Neural cell (in vitro differentiated cells): ENCODE measurements around the gene SERAC1. TPM values are rescaled to one million over a fixed set of nuclear protein-coding genes. Genes with fewer than 3 reads are reported as not detected.

Source experiments
- H2AFZ ChIP-seq: fragments of 200-600, 300-800 bp; sonication (generic), shearing (Covaris generic); 2 replicates; pipeline ENCODE4 v1.6.0; 2014; ENCODE audit warnings: low read depth, mild to moderate bottlenecking, antibody characterized with exemption, low read length, moderate library complexity
- H3F3A ChIP-seq: fragments of 200-600 bp; shearing (Covaris generic); 2 replicates; pipeline ENCODE4 v1.6.1; 2016; ENCODE audit warnings: mild to moderate bottlenecking, moderate library complexity, mixed read lengths, antibody characterized with exemption, low read length; ENCODE audit not compliant: insufficient read depth, poor library complexity, severe bottlenecking
- H3K27ac ChIP-seq: fragments of 200-600, 300-800 bp; sonication (generic), shearing (Covaris generic); 2 replicates; pipeline ENCODE4 v1.5.1; 2014; ENCODE audit warnings: mild to moderate bottlenecking, low read length, moderate library complexity
- H3K27me3 ChIP-seq: fragments of 300-800, 200-600 bp; sonication (generic), shearing (Covaris generic); 2 replicates; pipeline ENCODE4 v1.6.0; 2014; ENCODE audit warnings: mild to moderate bottlenecking, low read depth, low read length, moderate library complexity; ENCODE audit not compliant: insufficient read depth
- H3K36me3 ChIP-seq: fragments of 300-800, 200-600 bp; sonication (generic), shearing (Covaris generic); 2 replicates; pipeline ENCODE4 v1.5.1; 2014; ENCODE audit warnings: mild to moderate bottlenecking, antibody characterized with exemption, low read length, moderate library complexity; ENCODE audit not compliant: insufficient read depth
- H3K4me2 ChIP-seq: fragments of 300-800, 200-600 bp; sonication (generic), shearing (Covaris generic); 2 replicates; pipeline ENCODE4 v1.6.0; 2014; ENCODE audit warnings: mild to moderate bottlenecking, low read length
- H3K4me3 ChIP-seq: fragments of 300-800, 200-600 bp; sonication (generic), shearing (Covaris generic); 2 replicates; pipeline ENCODE4 v1.5.1; 2014; ENCODE audit warnings: mild to moderate bottlenecking, low read length, moderate library complexity
- H3K79me2 ChIP-seq: fragments of 200-600 bp; shearing (Covaris generic); replicated peaks from 2 replicates; pipeline ENCODE4 v1.6.0; 2014; ENCODE audit warnings: mild to moderate bottlenecking, low read length, moderate library complexity; ENCODE audit not compliant: insufficient read depth
- H3K9ac ChIP-seq: fragments of 300-800, 200-600 bp; sonication (generic), shearing (Covaris generic); 2 replicates; pipeline ENCODE4 v1.6.1; 2016; ENCODE audit warnings: mild to moderate bottlenecking, low read length, mixed read lengths
- H3K9me2 ChIP-seq: fragments of 200-600 bp; shearing (Covaris generic); 2 replicates; pipeline ENCODE4 v1.6.1; 2016; ENCODE audit warnings: mild to moderate bottlenecking, low read length, mixed read lengths; ENCODE audit not compliant: insufficient read depth
- H3K9me3 ChIP-seq: fragments of 200-600, 300-800 bp; sonication (generic), shearing (Covaris generic); 2 replicates; pipeline ENCODE4 v1.6.1; 2016; ENCODE audit warnings: mild to moderate bottlenecking, mixed run types, low read length, moderate library complexity, mixed read lengths
- H4K20me1 ChIP-seq: fragments of 200-600 bp; shearing (Covaris generic); 2 replicates; pipeline ENCODE4 v1.6.1; 2016; ENCODE audit warnings: mild to moderate bottlenecking, mixed run types; ENCODE audit not compliant: insufficient read depth
- EP300 ChIP-seq: fragments of 450-650 bp; conservative IDR thresholded peaks from 2 replicates; pipeline ENCODE4 v1.6.1; 2014; ENCODE audit warnings: antibody characterized with exemption, mild to moderate bottlenecking, moderate library complexity; ENCODE audit not compliant: poor library complexity, severe bottlenecking
- EZH2 ChIP-seq: fragments of 200-600, 300-800 bp; shearing (Covaris generic), sonication (generic); IDR thresholded peaks from 2 replicates; pipeline ENCODE4 v1.6.1; 2014; ENCODE audit warnings: antibody characterized with exemption, low read length, borderline replicate concordance, mild to moderate bottlenecking; ENCODE audit not compliant: insufficient read depth, poor library complexity, severe bottlenecking
- MXI1 ChIP-seq: fragments of 450-650 bp; conservative IDR thresholded peaks from 2 replicates; pipeline ENCODE4 v1.6.1; 2014; ENCODE audit warnings: antibody characterized with exemption, mild to moderate bottlenecking; ENCODE audit not compliant: poor library complexity, severe bottlenecking
- POLR2AphosphoS5 ChIP-seq: IDR thresholded peaks from 2 replicates; pipeline ENCODE4 v1.6.1; 2012
- RAD21 ChIP-seq: fragments of 450-650 bp; conservative IDR thresholded peaks from 2 replicates; pipeline ENCODE4 v1.6.1; 2014; ENCODE audit warnings: antibody characterized with exemption, mild to moderate bottlenecking, moderate library complexity
- SMC3 ChIP-seq: fragments of 450-650 bp; conservative IDR thresholded peaks from 2 replicates; pipeline ENCODE4 v1.6.1; 2014; ENCODE audit warnings: antibody characterized with exemption, mild to moderate bottlenecking, moderate library complexity; ENCODE audit not compliant: poor library complexity
- TAF1 ChIP-seq: IDR thresholded peaks from 2 replicates; pipeline ENCODE4 v1.6.1; 2012; ENCODE audit warnings: low read depth
- polyA plus RNA-seq: library from polyadenylated mRNA; depleted of rRNA; stranded (reverse); fragments of >200 nt; gene quantifications from 2 replicates; pipeline ENCODE4 v1.2.3, GENCODE V29; 2014
- TF ChIP-seq, protein P1 (sequence below): IDR thresholded peaks from 2 replicates; pipeline ENCODE4 v1.6.1; 2012; ENCODE audit warnings: borderline replicate concordance
- TF ChIP-seq, protein P2 (sequence below): fragments of 450-650 bp; IDR thresholded peaks from 2 replicates; pipeline ENCODE4 v1.5.1; 2014; ENCODE audit warnings: antibody characterized with exemption, mild to moderate bottlenecking, moderate library complexity; ENCODE audit not compliant: poor library complexity, severe bottlenecking

SERAC1 gene
- polyA plus RNA-seq, 1 donor from 2014 or later: 22.2 TPM

DNA sequence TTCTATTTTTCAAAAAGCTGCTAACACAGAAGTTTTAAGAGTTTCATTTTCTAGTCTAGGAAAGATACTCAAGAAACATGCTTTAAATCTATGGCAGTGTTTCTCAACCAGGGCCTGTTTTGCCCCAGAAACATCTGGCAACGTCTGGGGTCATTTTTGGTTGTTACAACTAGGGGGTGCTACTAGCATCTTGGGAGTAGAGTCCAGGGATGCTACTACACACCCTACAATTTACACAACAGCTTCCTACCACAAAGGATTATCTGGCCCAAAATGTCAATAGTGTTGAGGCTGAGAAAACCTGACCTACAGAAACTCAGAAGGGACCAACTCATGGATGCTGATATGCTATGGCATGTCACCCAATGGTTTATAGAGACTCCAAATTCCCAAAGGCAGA is 24.4 kb downstream of the SERAC1 start:
- H3K9me2 ChIP-seq: no peaks in the 10 kb centered on the region
- no peak overlapping the region for H3K27ac ChIP-seq
- no peak overlapping the region for H3K4me2 ChIP-seq
- H2AFZ ChIP-seq: no peak overlapping the region
- H3K9me3 ChIP-seq: no peaks in the 10 kb centered on the region
- peaks cover 13% of the 10 kb centered on the region for H3K36me3 ChIP-seq
- H3F3A ChIP-seq: no peaks in the 10 kb centered on the region
- TF ChIP-seq EZH2 (no peak), TAF1 (no peak), RAD21 (no peak), MXI1 (no peak), SMC3 (no peak)
- TF ChIP-seq, protein P1, sequence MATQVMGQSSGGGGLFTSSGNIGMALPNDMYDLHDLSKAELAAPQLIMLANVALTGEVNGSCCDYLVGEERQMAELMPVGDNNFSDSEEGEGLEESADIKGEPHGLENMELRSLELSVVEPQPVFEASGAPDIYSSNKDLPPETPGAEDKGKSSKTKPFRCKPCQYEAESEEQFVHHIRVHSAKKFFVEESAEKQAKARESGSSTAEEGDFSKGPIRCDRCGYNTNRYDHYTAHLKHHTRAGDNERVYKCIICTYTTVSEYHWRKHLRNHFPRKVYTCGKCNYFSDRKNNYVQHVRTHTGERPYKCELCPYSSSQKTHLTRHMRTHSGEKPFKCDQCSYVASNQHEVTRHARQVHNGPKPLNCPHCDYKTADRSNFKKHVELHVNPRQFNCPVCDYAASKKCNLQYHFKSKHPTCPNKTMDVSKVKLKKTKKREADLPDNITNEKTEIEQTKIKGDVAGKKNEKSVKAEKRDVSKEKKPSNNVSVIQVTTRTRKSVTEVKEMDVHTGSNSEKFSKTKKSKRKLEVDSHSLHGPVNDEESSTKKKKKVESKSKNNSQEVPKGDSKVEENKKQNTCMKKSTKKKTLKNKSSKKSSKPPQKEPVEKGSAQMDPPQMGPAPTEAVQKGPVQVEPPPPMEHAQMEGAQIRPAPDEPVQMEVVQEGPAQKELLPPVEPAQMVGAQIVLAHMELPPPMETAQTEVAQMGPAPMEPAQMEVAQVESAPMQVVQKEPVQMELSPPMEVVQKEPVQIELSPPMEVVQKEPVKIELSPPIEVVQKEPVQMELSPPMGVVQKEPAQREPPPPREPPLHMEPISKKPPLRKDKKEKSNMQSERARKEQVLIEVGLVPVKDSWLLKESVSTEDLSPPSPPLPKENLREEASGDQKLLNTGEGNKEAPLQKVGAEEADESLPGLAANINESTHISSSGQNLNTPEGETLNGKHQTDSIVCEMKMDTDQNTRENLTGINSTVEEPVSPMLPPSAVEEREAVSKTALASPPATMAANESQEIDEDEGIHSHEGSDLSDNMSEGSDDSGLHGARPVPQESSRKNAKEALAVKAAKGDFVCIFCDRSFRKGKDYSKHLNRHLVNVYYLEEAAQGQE: no peak
- TF ChIP-seq, protein P2, sequence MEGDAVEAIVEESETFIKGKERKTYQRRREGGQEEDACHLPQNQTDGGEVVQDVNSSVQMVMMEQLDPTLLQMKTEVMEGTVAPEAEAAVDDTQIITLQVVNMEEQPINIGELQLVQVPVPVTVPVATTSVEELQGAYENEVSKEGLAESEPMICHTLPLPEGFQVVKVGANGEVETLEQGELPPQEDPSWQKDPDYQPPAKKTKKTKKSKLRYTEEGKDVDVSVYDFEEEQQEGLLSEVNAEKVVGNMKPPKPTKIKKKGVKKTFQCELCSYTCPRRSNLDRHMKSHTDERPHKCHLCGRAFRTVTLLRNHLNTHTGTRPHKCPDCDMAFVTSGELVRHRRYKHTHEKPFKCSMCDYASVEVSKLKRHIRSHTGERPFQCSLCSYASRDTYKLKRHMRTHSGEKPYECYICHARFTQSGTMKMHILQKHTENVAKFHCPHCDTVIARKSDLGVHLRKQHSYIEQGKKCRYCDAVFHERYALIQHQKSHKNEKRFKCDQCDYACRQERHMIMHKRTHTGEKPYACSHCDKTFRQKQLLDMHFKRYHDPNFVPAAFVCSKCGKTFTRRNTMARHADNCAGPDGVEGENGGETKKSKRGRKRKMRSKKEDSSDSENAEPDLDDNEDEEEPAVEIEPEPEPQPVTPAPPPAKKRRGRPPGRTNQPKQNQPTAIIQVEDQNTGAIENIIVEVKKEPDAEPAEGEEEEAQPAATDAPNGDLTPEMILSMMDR: no peak
- no peak overlapping the region for H3K9ac ChIP-seq
- no peaks in the 10 kb centered on the region for H3K27me3 ChIP-seq
- no peak overlapping the region for H3K4me3 ChIP-seq
- no peaks in the 10 kb centered on the region for H4K20me1 ChIP-seq
- H3K79me2 ChIP-seq: no peaks in the 10 kb centered on the region

DNA sequence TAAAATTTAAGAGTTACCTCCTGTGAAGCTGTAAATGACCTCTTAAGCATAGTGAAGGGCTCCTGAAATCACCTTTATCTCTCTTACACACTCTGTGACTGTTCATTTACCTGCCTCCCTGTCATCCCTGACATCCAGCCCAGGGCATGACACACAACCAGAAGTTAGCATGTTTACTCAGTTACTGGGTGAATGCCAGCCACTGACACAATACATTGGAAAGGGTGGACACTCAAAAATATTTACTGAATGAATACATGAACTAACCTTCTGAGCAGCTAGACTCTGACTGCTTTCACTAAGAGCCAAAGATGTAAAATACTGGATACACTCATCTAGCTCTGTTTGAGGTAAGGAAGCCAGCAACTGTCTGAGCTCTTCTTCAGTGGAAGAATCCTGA is 25.3 kb downstream of the SERAC1 start:
- no peaks in the 10 kb centered on the region for H3K27me3 ChIP-seq
- no peaks in the 10 kb centered on the region for H4K20me1 ChIP-seq
- H3K27ac ChIP-seq: no peak overlapping the region
- TF ChIP-seq EZH2: no peak
- no peak for TF ChIP-seq SMC3
- TF ChIP-seq TAF1: no peak
- no peak overlapping the region for H3K9ac ChIP-seq
- H3K4me3 ChIP-seq: no peak overlapping the region
- peaks cover 13% of the 10 kb centered on the region for H3K36me3 ChIP-seq
- H3K9me2 ChIP-seq: no peaks in the 10 kb centered on the region
- no peaks in the 10 kb centered on the region for H3K9me3 ChIP-seq
- no peaks in the 10 kb centered on the region for H3F3A ChIP-seq
- H3K4me2 ChIP-seq: no peak overlapping the region
- H3K79me2 ChIP-seq: no peaks in the 10 kb centered on the region
- H2AFZ ChIP-seq: no peak overlapping the region

DNA sequence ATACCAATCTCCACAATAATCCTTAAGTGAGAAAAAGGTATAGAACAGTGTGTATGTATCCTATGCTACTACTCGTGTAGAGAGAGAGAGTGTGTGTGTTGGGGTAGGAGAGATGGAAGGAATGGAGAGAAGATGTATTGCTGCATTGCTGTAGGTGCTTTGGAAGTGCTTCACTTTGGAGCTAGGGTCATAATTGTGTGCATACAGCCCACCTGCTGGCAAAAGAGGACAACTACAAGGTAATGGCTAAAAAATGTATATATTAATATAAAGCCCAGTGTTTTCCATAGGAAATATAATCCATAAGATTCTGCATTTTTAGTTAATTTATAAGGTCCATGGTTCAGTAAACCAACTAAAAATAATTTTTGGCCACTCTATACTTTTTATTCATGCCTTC is 36.1 kb downstream of the SERAC1 start:
- Histone ChIP-seq H3K9me3 (no peaks in the 10 kb centered on the region), H3K9me2 (no peaks in the 10 kb centered on the region), H3K4me2 (no peak overlapping the region), H3K27ac (no peak overlapping the region), H3K4me3 (no peak overlapping the region), H3K79me2 (no peaks in the 10 kb centered on the region), H3F3A (no peaks in the 10 kb centered on the region), H3K9ac (no peak overlapping the region), H2AFZ (no peak overlapping the region), H3K27me3 (no peaks in the 10 kb centered on the region), H4K20me1 (no peaks in the 10 kb centered on the region), H3K36me3 (no peaks in the 10 kb centered on the region)
- TF ChIP-seq EP300 (no peak), RAD21 (peak; percentile 64), POLR2AphosphoS5 (no peak), EZH2 (no peak), TAF1 (no peak), SMC3 (peak; percentile 50), MXI1 (no peak)
- TF ChIP-seq, protein P2: peak; percentile 65
- TF ChIP-seq, protein P1: no peak
